AG08395 (cell line): ENCODE measurements around the gene AKAP13.

Source experiments
- DNase-seq: peaks from one replicate; pipeline ENCODE4 v3.0.0; 2012; ENCODE audit warnings: mixed read lengths, low spot score

AKAP13 gene

GRCh38 chr15:85444122-85444745 lies 63.8 kb downstream of the AKAP13 start:
- no peak for DNase-seq

DNA sequence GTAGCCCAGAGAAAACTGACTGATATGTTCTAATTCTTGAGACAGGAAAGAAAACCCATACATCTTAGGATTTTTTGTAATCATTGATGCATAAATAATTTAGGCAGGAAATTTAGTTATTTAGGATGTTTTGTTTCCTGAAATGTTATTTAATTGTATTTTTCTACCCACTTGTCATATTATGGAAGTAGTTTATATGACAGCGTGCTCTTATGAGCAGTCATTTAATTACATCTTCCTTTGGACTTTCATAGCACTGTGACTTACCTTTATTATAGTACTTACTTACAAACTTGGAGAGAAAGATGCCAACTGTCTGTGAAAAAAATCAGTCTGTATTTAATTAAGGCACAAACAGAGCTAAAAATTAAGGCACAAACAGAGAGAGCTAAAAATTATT lies 65.0 kb downstream of the AKAP13 start:
- DNase-seq: no peak

GRCh38 chr15:85451099-85451700 lies 70.8 kb downstream of the AKAP13 start:
- no peak for DNase-seq

- no peak for DNase-seq
These were observed 72.0 kb downstream of the AKAP13 start for GRCh38 chr15:85452436-85452835.

GRCh38 chr15:85453144-85453872 lies 72.9 kb downstream of the AKAP13 start:
- no peak for DNase-seq

GRCh38 chr15:85454403-85454802 lies 74.0 kb downstream of the AKAP13 start:
- DNase-seq: no peak

DNA sequence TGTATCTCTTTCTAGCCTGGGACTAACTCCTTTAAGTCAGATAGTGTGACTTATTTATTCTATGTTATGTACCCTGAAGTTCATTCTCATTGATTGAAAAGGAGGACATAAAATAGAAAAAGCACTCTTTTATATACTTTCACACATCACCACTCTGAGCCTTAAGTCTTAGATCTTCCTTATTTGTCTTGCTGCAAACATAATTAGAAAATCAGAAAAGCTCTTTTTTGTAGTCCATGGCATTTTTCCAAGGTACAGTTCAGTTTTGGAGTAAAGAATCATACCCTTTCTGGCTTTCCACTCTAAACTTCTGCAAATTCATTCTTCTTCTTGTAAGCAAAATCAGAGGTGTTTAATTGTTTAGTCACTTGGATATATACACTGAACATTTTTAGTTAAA lies 75.5 kb downstream of the AKAP13 start:
- DNase-seq: no peak

GRCh38 chr15:85456798-85457197 lies 76.4 kb downstream of the AKAP13 start:
- no peak for DNase-seq

DNA sequence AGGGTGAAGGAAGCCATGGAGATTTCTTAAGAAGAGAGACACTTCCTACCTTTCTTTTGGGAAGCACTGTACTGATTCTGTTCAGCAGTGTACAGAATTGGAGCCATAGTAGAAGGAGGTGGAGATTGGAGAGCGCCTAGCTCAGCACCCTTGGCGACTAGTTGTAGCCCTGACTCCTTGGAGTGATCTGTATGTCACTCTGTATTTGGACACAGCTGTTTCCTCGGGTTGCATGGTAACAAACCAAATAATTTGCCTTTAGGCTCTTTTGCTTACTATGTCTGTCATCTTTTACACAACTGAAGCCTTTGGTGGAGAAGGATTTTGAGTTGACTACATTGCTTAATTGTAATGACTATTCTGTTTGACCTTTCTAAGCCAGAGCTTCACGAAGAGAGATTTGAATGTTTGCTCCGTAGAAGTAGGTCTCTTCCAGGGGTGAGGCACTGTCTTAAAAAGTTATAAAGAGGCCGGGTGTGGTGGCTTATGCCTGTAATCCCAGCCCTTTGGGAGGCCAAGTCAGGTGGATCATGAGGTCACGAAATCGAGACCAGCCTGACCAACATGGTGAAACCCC lies 77.1 kb downstream of the AKAP13 start:
- no peak for DNase-seq

DNA sequence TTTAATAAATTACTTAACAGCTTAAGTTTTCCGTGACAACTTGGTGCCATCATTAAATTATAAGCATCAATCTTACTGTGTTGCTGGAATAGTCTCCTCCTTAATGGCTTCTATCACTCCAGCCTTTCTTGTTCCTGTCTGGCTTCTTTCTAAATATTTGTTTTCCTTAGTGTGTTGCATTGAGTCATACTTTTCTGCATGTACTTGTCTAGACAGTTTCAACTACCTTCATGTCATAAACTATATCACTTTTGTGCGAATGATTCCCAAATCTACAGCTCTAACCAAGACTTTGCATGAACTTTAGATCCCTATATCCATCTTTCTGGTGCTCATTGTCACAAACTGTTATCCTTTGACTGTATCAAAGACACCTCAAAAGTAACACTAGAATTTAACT lies 78.4 kb downstream of the AKAP13 start:
- DNase-seq: no peak

DNA sequence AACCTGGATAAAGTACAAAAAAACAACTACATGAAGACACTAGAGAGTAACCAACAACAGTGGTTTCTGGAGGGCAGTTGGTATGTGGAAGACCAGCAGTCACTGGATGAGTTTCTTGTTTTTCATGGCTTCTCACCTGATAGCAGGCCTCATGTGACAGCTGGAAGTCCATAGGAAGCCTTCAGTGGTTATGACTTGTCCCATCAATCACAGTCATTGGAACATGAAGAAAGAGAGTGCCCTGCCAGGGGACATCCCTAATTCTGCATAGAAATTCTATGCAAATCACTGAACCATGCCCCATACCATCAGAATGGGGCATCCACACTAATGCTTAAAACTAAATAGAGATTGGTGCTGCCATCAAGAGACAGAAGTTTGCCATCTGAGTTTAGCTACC lies 81.6 kb downstream of the AKAP13 start:
- no peak for DNase-seq

GRCh38 chr15:85463276-85463892 lies 83.0 kb downstream of the AKAP13 start:
- no peak for DNase-seq

DNA sequence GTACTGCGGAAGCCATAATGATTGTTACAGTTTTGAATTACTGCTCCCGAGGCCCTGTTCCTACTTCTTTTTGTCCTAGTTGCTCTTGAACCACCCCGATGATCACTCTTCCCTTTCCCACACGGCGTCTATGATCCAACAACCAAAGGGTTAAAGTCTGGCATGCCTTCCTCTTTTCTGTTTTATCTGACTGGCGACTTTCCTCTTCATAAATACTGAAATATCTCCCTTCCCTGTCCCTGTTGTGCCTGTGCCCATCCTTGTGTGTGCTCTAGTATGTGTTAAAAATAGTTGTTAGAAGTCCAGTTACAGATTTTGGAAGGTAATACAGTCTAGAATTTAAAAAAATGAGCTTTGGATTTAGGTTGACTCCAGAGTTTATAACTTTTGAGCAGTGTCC lies 83.6 kb downstream of the AKAP13 start:
- DNase-seq: no peak

GRCh38 chr15:85464471-85464870 lies 84.1 kb downstream of the AKAP13 start:
- no peak for DNase-seq

DNA sequence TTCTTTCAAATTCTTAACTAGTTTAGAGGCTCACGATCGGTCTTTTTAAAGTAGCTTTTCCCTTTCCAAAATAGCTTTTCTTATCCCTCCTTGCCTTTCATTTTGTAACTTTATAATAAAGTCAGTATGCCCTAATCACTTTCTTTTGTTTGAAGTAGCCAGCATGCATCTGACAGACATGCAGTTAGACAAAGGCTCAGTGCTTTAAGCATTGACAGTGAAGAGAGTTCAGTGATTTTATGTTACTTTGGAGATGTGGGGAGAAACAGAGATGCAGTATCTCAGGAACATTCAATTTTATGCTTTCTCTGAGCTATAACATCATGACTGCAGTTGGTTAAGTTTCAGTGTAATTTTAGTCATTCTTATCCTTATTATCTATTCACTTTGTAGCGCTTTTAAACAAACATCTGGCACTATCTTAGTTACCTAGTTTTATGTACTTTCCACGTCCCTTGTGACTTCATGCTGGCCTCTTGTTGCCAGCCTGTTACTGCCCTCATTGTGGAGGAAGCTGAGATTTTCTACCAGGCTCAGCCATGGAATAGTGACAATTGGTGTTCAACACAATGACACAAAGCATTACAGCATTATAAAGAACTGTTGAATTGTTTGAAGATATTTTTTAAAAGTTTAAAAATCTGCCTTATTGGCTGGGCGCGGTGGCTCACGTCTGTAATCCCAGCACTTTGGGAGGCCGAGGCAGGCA lies 90.3 kb downstream of the AKAP13 start:
- DNase-seq: no peak

DNA sequence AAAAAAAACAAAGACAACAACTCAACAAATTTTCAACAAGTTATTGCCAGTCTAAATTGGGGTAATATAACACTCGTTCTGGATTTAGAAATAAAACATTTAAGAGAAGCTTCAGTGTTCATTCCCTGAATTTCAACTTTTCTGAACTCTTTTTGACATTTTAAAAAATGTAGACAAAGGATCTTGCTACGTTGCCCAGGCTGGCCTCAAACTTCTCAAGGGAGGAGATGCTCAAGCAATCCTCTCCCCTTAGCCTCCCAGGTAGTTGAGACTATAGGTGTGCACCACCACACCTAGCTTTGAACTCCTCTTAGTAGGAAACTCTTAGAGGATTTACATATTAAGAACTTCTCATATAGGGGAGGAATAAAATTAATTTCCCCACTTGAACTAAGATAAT lies 91.9 kb downstream of the AKAP13 start:
- no peak for DNase-seq

DNA sequence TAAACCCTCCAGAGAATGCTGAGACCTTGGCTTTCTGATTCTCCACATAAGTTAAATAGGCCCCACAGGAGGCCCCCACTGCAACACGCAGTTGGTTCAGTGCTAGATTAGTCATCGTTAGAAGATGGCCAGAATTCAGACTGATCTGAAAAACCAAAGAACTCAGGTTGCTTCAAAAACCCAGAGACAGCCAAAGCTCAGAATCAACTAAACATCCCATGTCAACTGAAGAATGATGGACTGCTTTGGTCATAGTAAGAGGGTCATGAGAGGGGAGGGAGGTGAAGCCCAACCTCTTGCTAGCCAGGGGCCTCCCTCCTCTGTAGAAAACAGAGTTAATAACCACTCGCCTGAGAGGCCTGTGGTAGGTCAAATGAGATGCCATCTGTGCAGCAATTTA lies 93.1 kb downstream of the AKAP13 start:
- DNase-seq: peak; percentile 45

GRCh38 chr15:85474700-85475316 lies 94.4 kb downstream of the AKAP13 start:
- DNase-seq: no peak

GRCh38 chr15:85475317-85475701 lies 94.9 kb downstream of the AKAP13 start:
- DNase-seq: no peak

GRCh38 chr15:85475711-85476110 lies 95.3 kb downstream of the AKAP13 start:
- DNase-seq: no peak

- DNase-seq: no peak
These were observed 96.7 kb downstream of the AKAP13 start for GRCh38 chr15:85477061-85477460.

DNA sequence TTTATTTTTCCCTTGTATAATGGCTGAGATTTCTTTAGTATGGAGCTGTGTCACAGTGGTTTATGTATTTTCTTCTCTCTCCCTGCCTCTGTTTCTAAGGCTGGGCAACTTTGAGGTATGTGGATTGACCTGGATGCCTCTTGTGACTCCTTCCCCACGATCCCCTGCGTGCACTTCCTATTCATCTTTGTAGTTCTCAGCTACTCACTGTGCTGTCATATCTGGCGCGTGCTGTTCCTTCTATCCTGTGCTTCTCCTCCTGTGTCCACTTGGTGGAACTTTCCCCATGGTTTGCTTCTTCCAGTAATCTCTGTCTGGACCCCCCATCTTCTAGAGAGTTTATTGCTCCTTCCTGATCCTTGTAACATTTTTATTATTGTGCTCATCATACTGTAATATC lies 97.3 kb downstream of the AKAP13 start:
- DNase-seq: no peak
